NK-92 (cell line): ENCODE results near the gene CDH4.
"Not testable (repeated sequence)": the region's sequence is repeated elsewhere in the genome, so short reads cannot be mapped to it uniquely, and the experiment has no call there.

Source experiments
- DNase-seq: peaks from one replicate; lab custom pipeline; 2025; ENCODE audit not compliant: unreplicated experiment; lab: John Stamatoyannopoulos, UW

CDH4 gene

DNA sequence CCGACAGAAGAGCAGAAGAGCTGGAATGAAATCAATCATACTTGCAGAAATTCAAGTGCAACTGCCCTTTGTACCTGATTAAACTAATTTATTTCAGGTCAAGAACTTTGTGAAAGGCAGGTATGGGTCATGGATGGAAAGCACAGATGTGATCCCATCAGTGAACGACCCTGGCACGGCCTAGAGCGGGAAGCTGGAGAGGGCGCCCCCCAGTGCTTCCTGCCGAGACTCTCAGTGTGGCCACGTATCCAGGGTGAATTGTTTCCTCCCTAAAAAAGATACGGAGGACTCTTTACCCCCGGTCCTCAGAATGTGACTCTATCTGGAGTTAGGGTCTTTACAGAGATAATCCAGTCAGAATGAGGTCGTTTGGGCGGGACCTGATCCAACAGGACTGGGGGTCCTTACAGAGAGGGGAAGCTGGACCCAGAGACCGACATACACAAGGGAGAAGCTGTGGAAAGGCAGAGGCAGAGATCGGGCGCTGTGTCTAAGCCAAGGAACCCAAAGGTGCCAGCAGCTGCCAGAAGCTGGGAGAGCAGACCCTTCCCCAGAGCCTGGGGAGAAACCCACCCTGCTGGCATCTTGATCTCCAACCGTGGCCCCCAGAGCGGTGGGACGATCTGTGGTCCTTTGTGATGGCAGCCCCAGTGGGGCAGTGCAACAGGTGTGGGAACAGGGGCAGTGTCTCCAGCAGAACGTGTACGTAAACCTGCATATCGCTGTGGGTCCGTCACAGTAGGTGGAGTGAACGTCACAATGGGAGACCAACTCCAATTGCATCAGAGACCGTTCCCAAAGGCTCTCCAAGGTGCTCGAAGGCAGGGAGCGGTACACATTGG lies 721.7 kb downstream of the CDH4 start:
- no peak for DNase-seq

DNA sequence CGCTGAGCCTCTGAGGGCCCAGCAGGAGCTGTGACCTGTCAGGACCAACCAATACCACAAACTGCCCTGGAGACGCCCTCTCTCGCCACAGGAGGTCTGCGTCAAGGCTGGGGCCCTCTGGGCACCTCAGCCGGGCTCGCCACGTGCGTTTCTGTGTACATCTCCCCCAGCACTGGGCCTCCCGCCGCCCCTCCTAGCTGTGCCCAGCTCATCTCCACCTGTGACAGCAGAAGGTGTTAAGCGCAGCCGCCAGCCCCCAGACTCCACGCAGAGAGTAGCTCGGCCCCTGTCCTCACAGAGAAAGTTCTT lies 722.2 kb downstream of the CDH4 start:
- no peak for DNase-seq

DNA sequence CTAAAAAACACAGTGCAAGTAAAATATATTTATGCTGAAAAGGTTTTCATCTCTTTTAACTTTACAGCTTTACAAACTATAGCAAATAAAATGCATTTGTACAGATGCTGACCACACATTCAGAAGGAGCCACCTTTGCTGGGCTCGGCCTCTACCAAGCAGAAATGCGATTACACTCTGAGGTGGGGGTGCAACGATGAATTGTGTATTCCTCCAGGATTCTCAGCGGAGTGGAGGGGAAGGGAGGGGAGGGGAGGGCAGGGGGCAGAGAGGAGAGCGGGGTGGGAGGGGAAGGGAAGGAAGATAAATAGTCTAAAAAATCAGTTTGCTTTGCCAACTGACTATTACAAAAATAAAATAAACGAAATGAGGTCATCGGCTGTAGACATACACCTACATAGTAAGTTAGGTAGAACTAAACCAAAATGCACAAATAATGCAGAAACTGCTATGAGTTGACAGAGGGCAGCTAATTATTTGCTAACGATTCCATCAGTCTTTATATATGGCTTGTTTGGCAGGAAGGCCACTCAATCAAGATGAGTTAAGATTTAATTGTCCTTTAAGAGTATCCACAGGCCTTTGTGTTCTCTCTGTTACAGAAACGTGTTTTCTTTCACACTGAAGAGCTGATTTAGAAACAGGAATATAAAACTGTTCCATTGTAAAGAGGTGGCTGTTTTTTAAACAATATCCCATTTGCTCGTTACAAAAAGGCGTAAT lies 723.5 kb downstream of the CDH4 start:
- no peak for DNase-seq

DNA sequence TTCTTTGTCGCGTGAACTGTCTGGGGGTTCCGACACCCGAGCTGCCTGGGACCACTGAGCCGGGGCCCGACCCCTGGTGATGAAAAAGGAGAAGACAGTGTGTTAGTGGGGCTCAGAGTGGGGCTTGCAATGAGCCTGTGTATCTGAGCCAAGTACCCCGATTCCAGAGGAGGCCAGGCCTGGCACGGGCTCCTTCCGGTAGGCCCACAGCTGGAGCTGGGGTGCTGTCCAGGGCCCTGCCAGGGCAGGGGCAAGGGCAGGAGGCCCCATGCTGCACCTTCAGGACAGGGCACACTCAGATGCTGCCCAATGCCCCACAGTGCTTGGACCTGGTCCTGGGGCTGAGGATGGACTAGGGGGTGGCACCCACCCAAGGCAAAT lies 724.2 kb downstream of the CDH4 start:
- no peak for DNase-seq

DNA sequence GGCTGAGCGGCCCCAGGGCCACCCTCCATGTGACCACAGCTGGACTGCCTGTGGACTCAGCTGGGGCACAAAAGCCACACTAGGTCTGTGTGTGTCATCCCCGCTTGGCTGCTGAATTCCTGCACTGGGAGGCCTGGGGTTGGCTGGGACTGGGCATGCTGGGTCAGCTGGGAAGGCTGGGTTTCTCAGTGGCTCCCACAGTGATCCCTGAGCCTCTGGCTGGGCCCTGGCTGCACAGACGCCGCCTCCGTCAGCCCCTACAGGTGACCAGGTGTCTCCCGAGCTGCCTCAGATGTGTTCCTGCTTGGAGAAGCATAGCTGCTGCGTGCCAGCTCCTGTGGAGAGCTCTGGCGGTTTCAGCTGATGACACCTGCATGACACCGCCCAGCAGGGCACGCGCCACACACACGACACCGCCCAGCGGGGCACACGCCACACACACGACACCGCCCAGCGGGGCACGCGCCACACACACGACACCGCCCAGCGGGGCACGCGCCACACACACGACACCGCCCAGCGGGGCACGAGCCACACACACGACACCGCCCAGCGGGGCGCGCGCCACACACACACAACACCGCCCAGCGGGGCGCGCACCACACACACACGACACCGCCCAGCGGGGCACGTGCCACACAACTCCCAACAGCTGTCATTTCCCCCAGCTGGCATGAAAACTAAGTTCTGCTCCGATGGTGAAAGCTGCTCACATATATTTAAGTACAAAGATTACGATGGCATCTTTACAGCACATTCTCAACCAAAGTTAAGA lies 724.8 kb downstream of the CDH4 start:
- DNase-seq = no peak

DNA sequence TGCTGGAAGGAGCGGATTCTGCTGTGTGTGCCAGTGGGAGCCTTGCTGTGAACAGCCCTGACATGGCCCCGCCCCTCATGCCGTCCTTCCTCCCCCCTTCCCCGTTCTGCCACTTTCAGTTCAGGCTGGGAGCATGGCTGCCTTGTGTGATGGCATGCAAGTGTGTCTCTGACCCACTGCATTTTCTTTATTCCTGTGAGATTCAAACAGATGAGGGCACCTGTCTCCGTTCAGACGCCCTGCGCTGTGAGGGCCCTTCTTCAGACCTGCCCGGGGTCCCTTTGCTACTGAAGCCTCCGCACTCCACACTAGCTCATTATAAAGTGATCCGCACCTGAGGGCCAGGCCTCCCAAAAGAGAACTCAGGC lies 725.3 kb downstream of the CDH4 start:
- DNase-seq = no peak

DNA sequence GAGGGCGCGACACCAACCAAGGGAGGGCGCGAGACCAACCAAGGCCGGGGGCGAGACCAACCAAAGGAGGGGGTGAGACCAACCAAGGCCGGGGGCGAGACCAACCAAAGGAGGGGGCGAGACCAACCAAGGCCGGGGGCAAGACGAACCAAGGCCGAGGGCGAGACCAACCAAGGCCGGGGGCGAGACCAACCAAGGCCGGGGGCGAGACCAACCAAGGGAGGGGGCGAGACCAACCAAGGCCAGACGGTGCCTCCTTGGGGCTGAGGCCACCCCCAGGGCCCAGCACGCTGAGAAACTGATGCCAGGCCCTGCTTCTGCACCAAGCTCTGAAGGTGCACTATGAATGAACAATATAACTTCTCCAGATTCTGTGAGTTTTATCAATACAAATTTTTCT lies 726.4 kb downstream of the CDH4 start:
- no peak for DNase-seq

DNA sequence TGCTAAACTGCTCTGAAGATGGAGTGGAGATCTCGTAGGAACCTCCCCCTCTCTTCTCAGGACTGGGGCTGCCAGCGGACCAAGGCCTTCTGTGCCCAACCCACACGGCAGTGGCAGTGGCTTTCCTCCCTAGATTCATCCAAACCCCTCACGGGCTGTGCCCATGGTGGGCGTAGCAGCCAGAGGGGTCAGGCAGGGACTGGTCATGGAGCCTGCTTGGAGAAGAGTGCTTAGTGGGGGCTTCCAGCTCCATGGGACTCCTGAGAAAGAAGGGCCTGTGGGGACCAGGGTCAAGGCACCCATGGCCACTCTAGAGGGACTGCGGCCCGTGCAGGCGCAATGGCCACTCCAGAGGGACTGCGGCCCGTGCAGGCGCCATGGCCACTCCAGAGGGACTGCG lies 727.0 kb downstream of the CDH4 start:
- DNase-seq = no peak

DNA sequence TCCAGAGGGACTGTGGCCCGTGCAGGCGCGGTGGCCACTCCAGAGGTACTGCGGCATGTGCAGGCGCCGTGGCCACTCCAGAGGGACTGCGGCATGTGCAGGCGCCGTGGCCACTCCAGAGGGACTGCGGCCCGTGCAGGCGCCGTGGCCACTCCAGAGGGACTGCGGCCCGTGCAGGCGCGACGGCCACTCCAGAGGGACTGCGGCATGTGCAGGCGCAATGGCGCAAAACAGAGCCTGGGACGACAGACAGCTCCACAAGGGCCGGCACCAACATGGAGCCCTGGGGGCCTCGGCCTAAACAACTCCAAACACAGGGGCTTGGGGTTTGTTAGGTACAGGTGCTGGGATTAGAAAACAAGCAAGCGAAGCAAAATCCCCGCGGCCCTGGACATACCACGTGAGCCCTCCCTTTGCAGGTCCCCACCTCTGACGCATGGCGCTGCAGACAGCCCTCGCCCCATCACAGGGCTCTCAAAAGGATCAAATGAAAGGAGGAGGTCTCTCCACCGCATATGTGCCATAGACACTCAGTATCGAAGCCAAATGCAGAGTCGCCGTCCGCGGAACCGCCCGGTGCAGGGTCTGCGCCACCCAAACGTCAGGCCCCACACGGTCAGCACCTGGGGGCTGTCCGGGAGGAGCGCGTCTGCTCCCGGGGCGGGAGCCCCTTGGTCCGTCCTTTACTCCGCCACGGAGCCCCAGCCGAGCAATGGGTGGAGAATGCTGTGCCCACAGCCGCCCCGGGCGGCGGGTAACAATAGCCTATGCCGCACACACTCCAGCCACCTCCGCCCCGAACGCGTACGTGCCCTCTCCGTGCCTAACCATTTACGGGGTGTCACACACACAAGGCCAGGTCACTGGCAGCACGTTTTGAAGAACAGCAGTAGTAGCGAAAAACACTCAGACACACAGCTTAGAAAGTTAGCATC lies 727.9 kb downstream of the CDH4 start:
- no peak for DNase-seq

DNA sequence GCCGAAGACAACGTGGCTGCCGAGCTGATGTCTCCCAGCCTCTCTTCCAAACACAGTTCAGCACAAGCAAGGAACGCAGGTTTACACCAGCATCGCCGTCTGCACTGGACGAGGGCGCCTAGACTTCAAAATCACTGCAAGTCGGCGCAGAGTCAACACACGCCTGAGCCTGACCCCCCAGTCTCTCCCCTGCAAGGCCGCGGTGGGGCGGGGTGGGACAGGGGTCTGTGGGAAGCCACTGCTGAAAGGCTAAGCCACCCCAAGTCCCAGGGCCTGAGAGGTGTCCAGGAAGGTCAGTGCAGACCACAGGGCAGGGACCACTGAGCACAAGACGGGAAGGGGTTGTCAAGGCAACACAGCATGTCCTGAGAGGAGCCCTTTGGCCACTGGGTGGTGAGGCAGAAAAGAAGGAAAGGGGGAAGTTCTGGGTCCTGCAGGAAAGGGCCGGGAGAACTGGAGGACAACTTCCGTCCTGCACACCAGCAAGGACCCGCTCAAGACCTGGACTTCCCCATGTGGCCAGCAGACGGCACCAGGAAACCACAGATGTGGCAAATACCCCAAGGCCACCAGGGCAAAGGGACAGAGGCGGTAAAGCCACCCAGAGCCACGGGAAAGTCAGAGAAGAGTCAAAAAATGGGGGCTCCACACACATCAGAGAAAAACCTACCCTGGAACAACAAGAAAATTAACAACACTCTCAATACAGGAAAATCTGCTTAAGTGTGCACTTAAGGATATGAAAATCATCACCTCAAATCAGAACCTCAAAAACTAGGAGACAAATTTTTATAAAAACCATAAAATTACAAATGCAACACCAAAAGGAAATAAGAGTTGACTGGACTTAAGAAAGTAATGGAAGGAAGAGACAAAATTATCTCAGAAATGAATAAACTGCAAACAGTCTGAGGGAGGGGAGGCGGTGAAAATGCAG lies 728.9 kb downstream of the CDH4 start:
- no peak for DNase-seq

DNA sequence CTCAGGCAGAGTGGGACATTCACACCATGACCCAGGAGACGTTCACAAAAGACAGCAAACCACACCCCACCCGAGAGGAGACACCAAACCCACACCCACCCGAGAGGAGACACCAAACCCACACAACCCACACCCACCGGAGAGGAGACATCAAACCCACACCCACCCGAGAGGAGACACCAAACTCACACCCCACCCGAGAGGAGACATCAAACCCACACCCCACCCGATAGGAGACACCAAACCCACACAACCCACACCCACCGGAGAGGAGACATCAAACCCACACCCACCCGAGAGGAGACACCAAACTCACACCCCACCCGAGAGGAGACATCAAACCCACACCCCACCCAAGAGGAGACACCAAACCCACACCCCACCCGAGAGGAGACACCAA lies 729.6 kb downstream of the CDH4 start:
- not testable (repeated sequence) for DNase-seq

DNA sequence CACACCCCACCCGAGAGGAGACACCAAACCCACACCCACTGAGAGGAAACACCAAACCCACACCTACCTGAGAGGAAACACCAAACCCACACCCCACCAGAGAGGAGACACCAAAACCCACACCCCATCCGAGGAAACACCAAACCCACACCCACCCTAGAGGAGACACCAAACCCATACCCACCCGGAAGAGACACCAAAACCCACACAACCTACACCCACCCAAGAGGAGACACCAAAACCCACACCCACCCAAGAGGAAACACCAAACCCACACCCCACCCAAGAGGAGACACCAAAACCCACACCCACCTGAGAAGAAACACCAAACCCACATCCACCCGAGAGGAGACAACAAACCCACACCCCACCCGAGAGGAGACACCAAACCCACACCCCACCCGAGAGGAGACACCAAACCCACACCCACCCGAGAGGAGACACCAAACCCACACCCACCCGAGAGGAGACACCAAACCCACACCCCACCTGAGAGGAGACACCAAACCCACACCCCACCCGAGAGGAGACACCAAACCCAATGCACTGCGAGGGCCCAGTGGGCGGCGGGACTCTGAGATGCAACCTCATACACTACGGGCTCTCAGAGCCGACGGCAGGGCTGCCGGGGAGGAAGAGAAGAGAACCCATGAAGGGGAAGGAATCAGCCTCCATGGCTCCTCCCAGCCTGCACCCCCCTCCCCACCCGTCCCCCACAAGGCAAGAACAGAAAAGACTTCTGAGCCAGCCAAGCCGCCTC lies 730.3 kb downstream of the CDH4 start:
- DNase-seq = no peak

DNA sequence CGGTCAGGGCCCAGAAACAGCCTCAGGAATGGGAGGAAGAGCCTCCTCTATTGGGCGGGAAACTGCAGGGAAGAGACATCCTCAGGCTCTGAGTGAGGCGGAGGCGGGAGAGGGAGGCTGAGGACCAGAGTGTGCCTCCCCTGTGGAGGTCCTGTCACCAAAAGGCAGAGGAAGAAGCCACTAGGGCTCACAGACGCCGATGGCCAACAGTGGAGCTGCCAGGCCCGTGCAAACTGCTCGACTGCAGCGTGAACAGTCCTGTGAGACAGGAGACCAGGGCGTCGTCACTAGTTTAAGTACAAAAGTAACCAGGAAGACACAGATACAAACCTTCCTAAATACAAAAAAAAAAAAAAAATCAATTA lies 730.9 kb downstream of the CDH4 start:
- DNase-seq = no peak

DNA sequence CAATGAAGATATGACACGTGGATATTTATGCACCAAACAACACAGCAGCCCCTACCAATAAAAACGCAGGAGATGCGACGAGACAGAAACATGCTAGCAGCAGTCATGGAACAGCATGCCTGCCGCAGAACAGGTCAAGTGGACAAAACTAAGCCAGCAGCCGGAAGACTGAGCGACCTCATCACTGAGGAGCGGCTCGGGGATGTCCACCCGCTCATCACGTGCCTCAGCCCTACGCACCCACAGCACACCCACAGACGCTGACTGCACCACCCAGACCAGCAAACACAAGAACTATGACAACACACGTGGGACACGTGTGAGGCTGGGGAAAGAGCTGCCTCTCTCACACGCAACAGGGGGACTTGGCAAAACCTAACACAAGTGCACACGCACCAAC lies 731.9 kb downstream of the CDH4 start:
- no peak for DNase-seq

DNA sequence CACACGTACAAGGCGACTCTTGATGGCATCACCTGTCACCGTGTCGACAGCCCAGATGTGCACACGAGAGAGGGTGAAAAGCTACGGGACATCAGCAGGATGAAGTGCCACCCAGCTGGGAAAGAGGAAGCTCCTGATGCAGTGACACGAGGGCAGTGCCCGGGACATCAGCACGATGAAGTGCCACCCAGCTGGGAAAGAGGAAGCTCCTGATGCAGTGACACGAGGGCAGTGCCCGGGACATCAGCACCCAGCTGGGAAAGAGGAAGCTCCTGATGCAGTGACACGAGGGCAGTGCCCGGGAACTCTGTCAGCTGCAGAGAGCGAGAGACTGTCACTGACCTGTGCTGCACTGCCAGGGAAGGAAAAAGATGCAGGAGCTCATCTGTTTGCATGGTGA lies 732.4 kb downstream of the CDH4 start:
- not testable (repeated sequence) for DNase-seq

DNA sequence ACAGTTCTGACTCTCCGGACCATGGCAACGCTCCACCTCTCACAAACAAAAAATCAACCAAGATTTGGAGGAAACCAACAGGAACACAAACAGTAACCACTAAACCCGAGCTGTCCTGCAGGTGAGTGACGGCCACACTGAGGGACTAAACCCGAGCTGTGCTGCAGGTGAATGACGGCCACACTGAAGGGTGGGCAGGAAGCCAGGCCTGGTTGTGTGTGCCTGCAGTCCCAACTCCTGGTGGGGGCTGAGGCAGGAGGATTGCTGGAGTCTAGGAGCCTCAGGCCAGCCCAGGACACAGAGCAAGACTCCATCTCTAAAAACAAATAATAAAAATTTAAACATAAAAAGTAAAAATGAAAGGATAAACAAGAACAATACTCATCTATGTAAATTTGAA lies 733.0 kb downstream of the CDH4 start:
- DNase-seq = no peak

DNA sequence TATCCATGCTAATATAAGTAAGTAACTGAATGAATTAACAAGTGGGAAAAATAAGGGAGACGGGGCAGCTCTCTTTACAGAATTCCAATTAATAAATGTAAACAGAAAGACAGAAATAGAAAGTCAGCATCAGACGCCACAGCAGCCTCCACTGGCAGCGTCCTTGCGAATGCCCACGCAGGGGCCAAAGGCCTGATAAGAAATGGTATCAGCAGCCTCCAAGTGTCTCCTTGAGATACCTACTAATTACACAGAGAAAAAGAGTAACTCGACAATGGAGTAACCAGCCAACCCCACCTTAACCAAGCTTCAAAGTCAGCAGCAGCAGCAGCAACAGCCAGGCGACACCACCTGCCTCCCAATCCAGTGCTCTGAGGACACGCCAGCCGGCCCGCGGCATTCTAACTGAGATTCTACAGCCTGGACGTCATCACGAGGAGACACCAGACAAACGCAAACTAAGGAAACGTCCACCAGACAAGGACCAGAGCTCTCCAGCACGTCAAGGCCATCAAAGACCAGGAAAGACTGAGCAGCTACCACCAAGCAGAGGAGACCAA lies 734.8 kb downstream of the CDH4 start:
- no peak for DNase-seq

DNA sequence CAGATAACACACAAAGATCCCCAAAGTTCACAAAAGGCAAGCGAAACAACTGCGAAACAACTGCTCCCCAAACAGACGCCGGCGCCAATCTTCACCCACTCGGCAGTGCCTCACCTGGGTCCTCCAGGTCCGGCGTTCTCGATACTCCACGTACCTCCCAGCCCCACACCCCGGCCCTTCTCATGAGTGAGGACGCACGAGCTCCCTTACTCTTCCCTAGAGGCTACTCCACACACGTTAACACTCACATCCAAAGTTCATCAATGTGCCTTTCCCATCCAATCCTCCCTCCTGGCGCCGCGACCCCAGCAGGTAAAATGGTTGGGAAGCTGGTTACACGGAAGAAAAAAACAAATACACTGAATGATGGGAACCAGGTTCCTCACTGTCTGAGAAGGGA lies 736.6 kb downstream of the CDH4 start:
- no peak for DNase-seq

DNA sequence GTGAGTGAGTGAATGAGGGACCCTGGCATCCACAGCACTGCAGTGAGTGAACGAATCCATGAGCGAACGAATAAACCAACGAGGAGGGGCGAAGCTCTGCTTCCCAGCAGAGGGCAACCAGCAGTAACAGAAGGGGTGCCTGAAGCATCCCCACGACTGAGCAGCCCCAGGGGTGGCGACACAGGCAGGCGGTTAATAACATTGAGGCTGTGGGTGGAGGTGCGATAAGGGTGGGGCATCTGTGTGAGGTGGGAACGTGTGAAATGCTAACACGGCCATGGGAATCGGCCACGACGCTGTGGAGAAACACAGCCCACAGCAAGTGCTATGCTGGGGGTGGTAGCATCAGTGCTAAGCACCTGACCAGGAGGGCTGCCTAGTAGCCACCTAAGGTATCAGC lies 737.7 kb downstream of the CDH4 start:
- DNase-seq = no peak
